GM19351 (cell line): ENCODE data around the gene NFASC.

Experiments used
- ATAC-seq: cut with Tn5 transposase; IDR thresholded peaks from one replicate; pipeline ENCODE4 v1.9.1; 2021; ENCODE audit warnings: mild to moderate bottlenecking, moderate library complexity; ENCODE audit not compliant: unreplicated experiment

NFASC gene

GRCh38 chr1:204958317-204959307 lies 88.0 kb downstream of the NFASC start:
- no peak for ATAC-seq

GRCh38 chr1:204959374-204959773 lies 88.7 kb downstream of the NFASC start:
- ATAC-seq, result no peak

- no peak for ATAC-seq
These were observed 89.2 kb downstream of the NFASC start for GRCh38 chr1:204959836-204960235.

GRCh38 chr1:204960306-204961125 lies 89.9 kb downstream of the NFASC start:
- ATAC-seq, result no peak

GRCh38 chr1:204961765-204962419 lies 91.2 kb downstream of the NFASC start:
- ATAC-seq, result no peak

- ATAC-seq, result no peak
These were observed 92.3 kb downstream of the NFASC start for GRCh38 chr1:204962742-204963632.

GRCh38 chr1:204967451-204967850 lies 96.8 kb downstream of the NFASC start:
- no peak for ATAC-seq

- ATAC-seq, result no peak
These were observed 97.5 kb downstream of the NFASC start for GRCh38 chr1:204968135-204968534.

- no peak for ATAC-seq
These were observed 98.3 kb downstream of the NFASC start for GRCh38 chr1:204968951-204969350.

GRCh38 chr1:204970937-204971336 lies 100.3 kb downstream of the NFASC start:
- no peak for ATAC-seq

- no peak for ATAC-seq
These were observed 101.1 kb downstream of the NFASC start for GRCh38 chr1:204971517-204972336.

GRCh38 chr1:204972426-204972825 lies 101.8 kb downstream of the NFASC start:
- no peak for ATAC-seq

- ATAC-seq, result no peak
These were observed 102.8 kb downstream of the NFASC start for GRCh38 chr1:204973449-204973848.

GRCh38 chr1:204974327-204974726 lies 103.7 kb downstream of the NFASC start:
- ATAC-seq, result no peak

GRCh38 chr1:204975021-204975420 lies 104.4 kb downstream of the NFASC start:
- ATAC-seq, result no peak

GRCh38 chr1:204975568-204976235 lies 105.0 kb downstream of the NFASC start:
- ATAC-seq, result no peak

GRCh38 chr1:204976646-204977045 lies 106.0 kb downstream of the NFASC start:
- no peak for ATAC-seq

- no peak for ATAC-seq
These were observed 106.7 kb downstream of the NFASC start for GRCh38 chr1:204977318-204977717.

GRCh38 chr1:204978782-204979181 lies 108.1 kb downstream of the NFASC start:
- ATAC-seq, result no peak
